HG03439 (cell line): ENCODE measurements around the gene ZNF175.

Source experiments
- ATAC-seq: cut with Tn5 transposase; IDR thresholded peaks from one replicate; pipeline ENCODE4 v1.9.1; 2021; ENCODE audit warnings: mild to moderate bottlenecking, moderate library complexity; ENCODE audit not compliant: unreplicated experiment

ZNF175 gene

GRCh38 chr19:51549533-51550324 lies 21.4 kb upstream of the ZNF175 start:
- no peak for ATAC-seq

DNA sequence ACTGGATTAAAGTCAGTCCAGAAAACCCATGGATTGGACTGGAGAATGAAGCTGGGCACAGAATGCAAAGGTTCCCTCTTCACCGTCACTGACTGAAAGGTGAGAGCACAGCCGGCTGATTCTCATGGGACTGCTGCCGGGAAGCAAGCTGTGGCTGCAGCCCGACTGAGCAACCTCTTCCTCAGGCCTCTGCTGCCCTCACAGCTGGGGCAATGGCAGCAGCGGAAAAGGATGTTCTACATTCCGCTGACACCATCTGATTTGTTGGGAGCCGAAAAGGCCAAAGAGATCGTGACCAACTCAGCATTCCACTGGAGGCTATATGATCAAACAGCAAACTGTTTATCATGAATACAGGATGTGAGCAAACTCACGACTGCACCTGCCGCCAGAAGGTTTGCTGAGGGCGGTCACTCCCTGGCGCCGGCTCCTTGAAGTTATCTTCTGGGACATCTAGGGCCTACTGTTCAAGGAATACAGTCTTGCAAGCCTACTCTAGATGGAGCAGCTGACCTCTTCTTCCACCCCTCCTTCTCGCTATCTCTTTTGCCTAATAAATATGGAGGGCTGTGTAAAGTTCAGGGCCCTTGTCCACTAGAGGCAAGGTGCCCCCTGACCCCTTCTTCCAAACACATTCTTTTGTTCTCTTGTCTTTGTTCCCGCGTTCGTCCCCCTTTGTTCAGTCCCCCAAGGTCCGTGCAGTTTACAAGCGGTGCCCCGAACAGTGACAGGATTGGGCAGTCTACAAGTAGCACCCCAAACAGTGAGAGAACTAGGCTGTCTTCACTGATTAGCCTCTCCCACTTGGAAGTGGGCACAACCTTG lies 20.0 kb upstream of the ZNF175 start:
- ATAC-seq = no peak

DNA sequence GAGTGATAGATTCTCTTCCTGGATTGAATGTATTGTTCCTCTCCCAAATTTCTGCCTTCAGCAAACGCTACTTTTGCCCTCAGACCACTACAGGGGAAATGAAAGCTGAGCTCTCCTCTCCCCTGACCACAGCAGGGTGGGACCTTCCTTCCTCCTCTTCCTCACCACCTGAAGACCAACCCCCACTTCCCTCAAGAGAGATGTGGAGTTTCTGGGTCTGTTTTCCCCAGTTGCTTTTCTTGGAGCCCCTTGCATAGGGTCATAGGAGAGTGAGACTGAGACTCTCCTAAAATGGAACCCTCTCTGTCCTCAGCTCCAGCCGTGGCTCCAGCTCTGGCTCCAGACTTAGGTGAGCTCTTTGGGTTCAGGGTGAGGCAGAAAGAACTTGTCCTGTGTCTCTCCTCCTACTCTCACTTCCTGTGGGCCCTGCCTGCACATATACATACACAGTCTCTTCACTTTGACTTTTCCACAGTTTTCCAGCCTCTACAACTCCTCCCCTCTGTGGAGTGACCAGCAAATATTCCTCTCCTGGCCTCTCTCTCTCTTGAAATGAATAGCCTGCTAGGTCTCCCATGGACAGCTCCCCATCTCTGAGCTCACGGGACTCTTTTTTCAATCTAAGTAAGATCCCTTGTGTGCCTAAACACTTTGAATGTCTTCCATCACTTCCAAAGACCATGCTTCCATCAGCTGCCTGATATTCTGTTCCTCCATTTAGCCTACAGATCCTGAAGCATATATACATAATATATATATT lies 19.2 kb upstream of the ZNF175 start:
- ATAC-seq = no peak

- ATAC-seq = no peak
Measured at GRCh38 chr19:51552608-51552995, 18.5 kb upstream of the ZNF175 start.

GRCh38 chr19:51552996-51553725 lies 17.9 kb upstream of the ZNF175 start:
- no peak for ATAC-seq

- ATAC-seq = no peak
Measured at GRCh38 chr19:51559240-51559639, 11.8 kb upstream of the ZNF175 start.

- ATAC-seq = no peak
Measured at GRCh38 chr19:51560339-51560738, 10.7 kb upstream of the ZNF175 start.

DNA sequence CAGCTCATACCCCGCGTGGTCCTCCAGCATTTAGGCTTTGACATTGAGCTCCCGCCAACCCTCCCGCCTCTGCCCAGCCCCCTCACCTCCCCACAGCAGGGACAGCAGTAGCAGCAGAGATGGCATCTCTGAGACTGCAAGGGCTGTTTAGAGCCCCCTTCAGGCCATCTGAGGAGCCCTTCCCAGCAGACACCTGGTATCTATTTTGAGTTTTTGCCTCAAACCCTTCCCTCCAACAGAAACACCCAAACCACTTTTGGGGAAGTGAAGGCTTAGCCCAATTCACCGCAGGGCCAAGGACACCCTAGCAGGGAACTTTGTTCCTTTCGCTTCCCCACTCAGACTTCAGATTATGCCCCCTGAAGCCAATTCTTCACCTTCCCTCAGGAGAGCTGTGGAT lies 6.3 kb upstream of the ZNF175 start:
- no peak for ATAC-seq

- no peak for ATAC-seq
Measured at GRCh38 chr19:51565583-51565982, 5.5 kb upstream of the ZNF175 start.

DNA sequence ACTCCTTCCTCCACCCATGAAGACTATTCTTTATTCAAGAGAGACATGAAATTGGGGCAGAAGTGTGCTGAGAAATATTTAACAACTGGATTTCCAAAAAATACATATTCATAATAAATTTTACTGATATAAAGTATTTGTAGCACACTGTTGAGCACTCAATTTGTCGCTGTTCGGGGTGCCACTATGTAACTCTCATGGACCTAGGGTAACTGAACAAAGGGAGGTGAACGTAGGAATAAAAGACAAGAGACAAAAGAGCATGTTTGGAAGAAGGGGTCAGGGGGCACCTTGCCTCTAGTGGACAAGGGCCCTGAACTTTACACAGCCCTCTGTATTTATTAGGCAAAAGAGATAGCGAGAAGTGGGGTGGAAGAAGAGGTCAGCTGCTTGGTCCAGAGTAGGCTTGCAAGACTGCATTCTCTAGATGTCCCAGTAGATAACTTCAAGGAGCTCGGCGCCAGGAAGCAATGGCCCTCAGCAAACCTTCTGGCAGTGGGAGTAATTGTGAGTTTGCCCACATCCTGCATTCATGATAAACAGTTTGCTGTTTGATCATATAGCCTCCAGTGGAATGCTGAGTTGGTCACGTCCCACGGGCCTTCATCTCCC lies 4.5 kb upstream of the ZNF175 start:
- ATAC-seq = no peak

GRCh38 chr19:51567583-51567982 lies 3.5 kb upstream of the ZNF175 start:
- no peak for ATAC-seq

DNA sequence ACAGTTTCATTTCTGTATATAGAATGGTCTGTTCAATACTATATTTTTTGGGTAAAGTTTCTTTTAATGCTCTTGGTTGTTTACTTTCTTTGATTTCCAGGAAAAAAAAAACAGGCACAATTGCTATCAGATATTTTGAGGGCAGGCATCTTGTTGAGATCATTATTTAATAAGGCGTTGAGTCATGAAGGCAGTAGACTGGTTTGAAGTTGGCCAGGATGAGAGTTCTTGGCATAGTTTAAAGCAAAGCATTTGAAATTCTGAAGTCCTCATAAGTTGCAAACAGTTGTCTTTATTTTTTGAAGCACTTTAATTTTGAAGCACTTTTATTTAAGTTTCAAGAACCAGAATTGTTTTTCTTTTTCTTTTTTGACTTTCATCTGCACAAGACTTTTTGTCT lies 2.6 kb upstream of the ZNF175 start:
- ATAC-seq = no peak

DNA sequence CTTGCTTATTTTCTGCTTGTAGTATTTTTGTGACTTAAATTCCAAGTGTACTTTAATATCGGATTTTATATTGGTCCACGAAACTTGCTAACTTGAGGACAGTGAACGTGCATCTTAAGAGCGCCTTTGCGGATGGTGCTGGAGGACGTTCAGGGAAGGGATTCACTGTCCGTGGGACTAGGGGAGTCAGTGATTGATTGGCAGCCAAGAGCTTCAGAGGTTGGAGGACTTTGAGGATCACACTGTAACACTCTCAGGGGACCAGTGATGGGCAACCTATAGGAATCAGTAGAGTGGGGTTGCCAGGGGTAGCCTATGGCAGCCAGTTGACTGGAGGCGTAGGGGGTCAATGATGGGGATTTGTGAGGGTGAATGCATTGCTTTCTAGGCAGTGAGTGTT lies 516 bp downstream of the ZNF175 start:
- ATAC-seq = no peak

DNA sequence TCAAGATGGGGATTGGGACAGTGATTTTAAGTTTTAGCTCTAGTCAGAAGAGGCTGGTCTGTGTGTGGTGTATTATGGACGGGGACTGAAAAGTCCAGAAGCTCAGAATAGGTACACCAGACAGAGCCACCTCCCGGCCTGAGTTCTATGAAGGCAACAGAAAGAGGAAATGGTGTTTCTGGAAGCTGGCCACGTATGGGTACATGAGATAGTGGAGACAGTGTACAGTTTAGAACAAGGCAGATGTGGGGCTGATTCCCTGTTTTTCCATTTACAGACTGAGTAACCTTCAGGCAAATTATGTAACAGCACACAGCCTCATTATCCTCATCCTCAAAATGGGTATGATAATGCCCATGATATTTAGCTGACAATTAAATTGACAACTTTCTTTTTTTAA lies 1.3 kb downstream of the ZNF175 start:
- ATAC-seq = no peak

GRCh38 chr19:51572908-51573307 lies 1.8 kb downstream of the ZNF175 start:
- ATAC-seq = no peak

DNA sequence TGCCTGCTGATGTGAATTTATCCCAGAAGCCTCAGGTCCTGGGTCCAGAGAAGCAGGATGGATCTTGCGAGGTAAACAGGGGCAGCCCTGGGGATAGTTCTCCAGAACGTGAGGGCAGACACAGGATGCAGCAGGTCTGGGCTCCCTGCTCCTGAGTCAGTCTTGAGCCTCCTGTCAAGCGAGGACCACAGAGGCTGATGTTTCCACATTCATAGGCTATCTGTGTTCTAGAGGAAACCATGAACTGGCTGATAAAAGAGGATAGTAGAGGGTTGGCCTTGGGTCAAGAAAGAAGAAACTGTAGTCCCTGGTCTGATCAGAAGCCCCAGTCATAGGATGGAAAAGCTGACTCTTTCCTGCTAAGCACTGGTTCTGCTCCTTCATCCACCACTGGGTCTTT lies 2.2 kb downstream of the ZNF175 start:
- ATAC-seq = no peak

DNA sequence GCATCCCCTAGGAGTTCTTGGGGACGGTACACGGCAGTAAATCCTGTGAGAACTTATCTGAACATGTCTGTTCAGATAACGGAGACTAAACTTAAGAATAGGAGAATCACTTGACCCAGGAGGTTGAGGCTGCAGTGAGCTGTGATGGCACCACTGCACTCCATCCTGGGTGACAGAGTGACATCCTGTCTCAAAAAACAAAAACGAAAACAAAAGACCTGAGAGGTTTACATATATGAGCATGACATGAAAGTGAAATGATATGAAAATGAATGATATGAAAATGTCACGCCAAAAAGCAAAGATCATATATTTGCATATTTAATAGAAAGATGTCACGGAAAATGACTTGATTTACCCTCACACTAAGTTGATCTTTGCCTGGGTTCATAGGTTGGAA lies 5.8 kb downstream of the ZNF175 start:
- peak; percentile 58 for ATAC-seq

- ATAC-seq = no peak
Measured at GRCh38 chr19:51586103-51586728, 15.1 kb downstream of the ZNF175 start.

- ATAC-seq = no peak
Measured at GRCh38 chr19:51586799-51587198, 15.7 kb downstream of the ZNF175 start.
